Adrenal gland (tissue), 19 donors: ENCODE results near the gene ARHGAP12. TPM values are rescaled to one million over a fixed set of nuclear protein-coding genes. Genes with fewer than 3 reads are reported as not detected.

Source experiments
- DNase-seq, 7 donors: peaks; one replicate each; pipeline ENCODE4 v3.0.0-alpha.2; 2019 to 2020
- H3K27ac ChIP-seq, 5 donors: fragments of 200-600 bp; sonication (generic) in 4 of 5; 1 replicate in 3 of 5; 2 replicates in 2 of 5; pipeline versions ENCODE4 v1.5.1 to v1.8.0; 2016 to 2020; ENCODE audit warnings: mild to moderate bottlenecking in 1 of 5
- H3K27me3 ChIP-seq: fragments of 200-600 bp; 2 replicates; pipeline ENCODE4 v1.8.0; 2021
- H3K36me3 ChIP-seq, 2 donors: fragments of 200-600 bp; replicated peaks in 1 of 2; 1 replicate in 1 of 2; 2 replicates in 1 of 2; pipeline versions ENCODE4 v1.5.1 to v1.8.0; 2018 to 2022
- H3K4me1 ChIP-seq, 2 donors: fragments of 200-600 bp; replicated peaks in 1 of 2; 1 replicate in 1 of 2; 2 replicates in 1 of 2; pipeline versions ENCODE4 v1.5.1 to v1.8.0; 2018 to 2021
- H3K4me3 ChIP-seq, 4 donors: fragments of 200-600 bp; sonication (generic) in 3 of 4; one replicate each; pipeline ENCODE4 v1.5.1; 2016 to 2018
- H3K9me3 ChIP-seq, 3 donors: fragments of 200-600 bp; sonication (generic) in 1 of 3; replicated peaks in 1 of 3; 1 replicate in 2 of 3; 2 replicates in 1 of 3; pipeline versions ENCODE4 v1.5.1 to v1.8.0; 2016 to 2021
- CTCF ChIP-seq, 6 experiments: fragments of 450-650 bp in 4 of 6; fragments of 200-600 bp in 2 of 6; sonication (generic) in 1 of 6; IDR thresholded peaks; 1 replicate in 5 of 6; 2 replicates in 1 of 6; pipeline versions ENCODE4 v1.5.1 to v1.8.0; 2016 to 2021; ENCODE audit warnings: antibody characterized with exemption in 6 of 6, mild to moderate bottlenecking in 2 of 6, moderate library complexity in 1 of 6
- POLR2A ChIP-seq, 2 donors: fragments of 450-650 bp; IDR thresholded peaks; one replicate each; pipeline ENCODE4 v1.6.1; 2017; ENCODE audit warnings: antibody characterized with exemption in 2 of 2, mild to moderate bottlenecking in 2 of 2, moderate library complexity in 1 of 2
- WGBS, 4 donors: extraction: QIAGEN DNeasy Blood & Tissue Kit in 2 of 4; methylation state at CpG; one replicate each; pipeline versions ENCODE4 v1.1.5 to v1.1.7; 2013 to 2017; 5-methylcytosine and 5-hydroxymethylcytosine counted together
- intact Hi-C, 2 donors: fragments of 100-400 bp; cut with DNase I; formaldehyde crosslinking; loops; one replicate each; pipeline versions ENCODE4 v1.14.1 to v1.15.0; 2022 to 2023
- long read RNA-seq, 10 donors: library from polyadenylated mRNA in 3 of 10; unstranded in 2 of 10; stranded (forward) in 1 of 10; transcript quantifications; one replicate each; pipeline ENCODE4 v2.0.0 and lab custom pipeline, GENCODE V29; 2021 to 2026
- polyA plus RNA-seq, 3 donors: library from polyadenylated mRNA; stranded (reverse); fragments of 200-250 nt in 2 of 3; fragments of 350-450 nt in 1 of 3; fragmentation: Illumina TruSeq in 1 of 3; extraction: RNeasy Lipid Tissue Mini Kit (QIAGEN cat#74804) in 1 of 3; gene quantifications; one replicate each; pipeline ENCODE4 v1.2.3, GENCODE V29; 2013 to 2014
- total RNA-seq, 9 donors: library from RNA; depleted of rRNA in 4 of 9; stranded (reverse); fragments of >200 nt in 4 of 9; fragments of 120-200 nt in 1 of 9; fragmentation: NEBNext Ultra II Directional in 1 of 9; extraction: Animal tissue kit (Norgen Biotek cat#: 25700) in 1 of 9; gene quantifications; one replicate each; pipeline versions ENCODE4 v1.1.0 to v1.2.4, GENCODE V29; 2013 to 2023
- donor health status: healthy with polysubstance abuse.
- donor health status: Bipolar disorder and iron deficiency.
- donor health status: DM: yes; HTN: yes; CAD: no.
- donor health status: DM: no; HTN: no; CAD: no.
- donor health status: DM: no; HTN: no; CAD: no.
- donor health status: DM: yes; HTN: yes; CAD: no.

The ARHGAP12 gene
- 10 to 100 TPM; 26.7 to 88.6 (median 32.8) TPM for total RNA-seq
- 10 to 100 TPM; 33.4 to 45.7 (median 43.3) TPM for polyA plus RNA-seq
- long read RNA-seq, donor 1, full-length matches to known transcripts: 2 of 2 reads
- long read RNA-seq, donor 1, partial matches to known transcripts: 0 of 2 reads
- long read RNA-seq, donor 1, other reads (novel, unspliced or antisense): 0 of 2 reads
- long read RNA-seq, donor 2, full-length matches to known transcripts: 2 of 2 reads
- long read RNA-seq, donor 2, partial matches to known transcripts: 0 of 2 reads
- long read RNA-seq, donor 2, other reads (novel, unspliced or antisense): 0 of 2 reads
- long read RNA-seq, donor 3, partial matches to known transcripts: 0 of 1 reads
- long read RNA-seq, donor 3, other reads (novel, unspliced or antisense): 0 of 1 reads
- long read RNA-seq, donor 4, full-length matches to known transcripts: 2 of 14 reads
- long read RNA-seq, donor 4, partial matches to known transcripts: 11 of 14 reads
- long read RNA-seq, donor 4, other reads (novel, unspliced or antisense): 1 of 14 reads
- long read RNA-seq, donor 5, full-length matches to known transcripts: 17 of 30 reads
- long read RNA-seq, donor 5, partial matches to known transcripts: 4 of 30 reads
- long read RNA-seq, donor 5, other reads (novel, unspliced or antisense): 9 of 30 reads
- long read RNA-seq, donor 6, partial matches to known transcripts: 5 of 6 reads
- long read RNA-seq, donor 6, other reads (novel, unspliced or antisense): 1 of 6 reads
- long read RNA-seq, donor 7: 0 reads
- long read RNA-seq, donor 8, full-length matches to known transcripts: 4 of 16 reads
- long read RNA-seq, donor 8, partial matches to known transcripts: 12 of 16 reads
- long read RNA-seq, donor 8, other reads (novel, unspliced or antisense): 0 of 16 reads
- long read RNA-seq, donor 9, partial matches to known transcripts: 11 of 12 reads
- long read RNA-seq, donor 9, other reads (novel, unspliced or antisense): 0 of 12 reads
- long read RNA-seq, donor 10, full-length matches to known transcripts: 1 of 1 reads
- long read RNA-seq, donor 10, partial matches to known transcripts: 0 of 1 reads
- long read RNA-seq, donor 10, other reads (novel, unspliced or antisense): 0 of 1 reads

- H3K36me3 ChIP-seq: peaks cover 0 to 4% of the 10 kb centered on the region in 2 donors
- WGBS, 4 donors: 0 to 1% (median 0%) methylated on average over 37 to 92 of the region's 92 CpGs
- peaks cover 8 to 38% of the 10 kb centered on the region in 2 donors for H3K4me1 ChIP-seq
- TF ChIP-seq CTCF (IDR thresholded peaks at IDR 0.05) (no peak), POLR2A (IDR thresholded peaks at IDR 0.05) (peak; percentile 76 to 98)
- H3K27me3 ChIP-seq: no peaks in the 10 kb centered on the region
- no peaks in the 10 kb centered on the region for H3K9me3 ChIP-seq
- H3K27ac ChIP-seq: peak within 1 kb of the TSS; percentile 78 to 96 (median 94)
- DNase-seq: peak; percentile 87 to 95 (median 89)
- intact Hi-C loops: loop anchor here in 1 of 2 donors (10.0 kb wide), 1 partner anchor 54 kb away; no protein-coding TSS in a partner anchor
- H3K4me3 ChIP-seq: peak within 1 kb of the TSS; percentile 63 to 94 (median 90)
These were observed at the start of gene ARHGAP12 for GRCh38 chr10:31928549-31929260. Gene ARHGAP12 (minus strand): TSS chr10:31928831. CDS start chr10:31908855, 19,976 bp downstream.

GRCh38 chr10:31978156-31978483 lies 49.5 kb upstream of the ARHGAP12 start:
- WGBS, 4 donors: 46 to 66% (median 63%) methylated on average over 2 of the region's 2 CpGs
- H3K27ac ChIP-seq: no peak overlapping the region
- no peak for DNase-seq

GRCh38 chr10:31977440-31978155 lies 49.0 kb upstream of the ARHGAP12 start:
- TF ChIP-seq CTCF (IDR thresholded peaks at IDR 0.05): no peak
- no peak for TF ChIP-seq POLR2A (IDR thresholded peaks at IDR 0.05)
- no peak for DNase-seq
- no peaks in the 10 kb centered on the region for H3K9me3 ChIP-seq
- no peaks in the 10 kb centered on the region for H3K27me3 ChIP-seq
- intact Hi-C loops: no loop called here
- peak overlapping the region in 1 of 5 donors; percentile 42 for H3K27ac ChIP-seq
- H3K4me1 ChIP-seq: peaks cover 0 to 10% of the 10 kb centered on the region in 2 donors
- WGBS, 4 donors: 70 to 75% (median 73%) methylated on average over 5 of the region's 5 CpGs
- H3K4me3 ChIP-seq: no peak overlapping the region
- H3K36me3 ChIP-seq: no peaks in the 10 kb centered on the region

More at GRCh38 chr10:31978156-31978483, 49.5 kb upstream of the ARHGAP12 start:
- peaks cover 0 to 10% of the 10 kb centered on the region in 2 donors for H3K4me1 ChIP-seq
- TF ChIP-seq POLR2A (IDR thresholded peaks at IDR 0.05) (no peak), CTCF (IDR thresholded peaks at IDR 0.05) (no peak)
- no peaks in the 10 kb centered on the region for H3K36me3 ChIP-seq
- H3K9me3 ChIP-seq: no peaks in the 10 kb centered on the region
- H3K27me3 ChIP-seq: no peaks in the 10 kb centered on the region
- no peak overlapping the region for H3K4me3 ChIP-seq
- intact Hi-C loops: no loop called here
